Measurements from ENCODE around the gene MYO5A. TPM values are rescaled to one million over a fixed set of nuclear protein-coding genes. Genes with fewer than 3 reads are reported as not detected.
"Not testable (repeated sequence)": the region's sequence is repeated elsewhere in the genome, so short reads cannot be mapped to it uniquely, and the experiment has no call there.

Gene MYO5A
- total RNA-seq, 2 experiments from 2014 or later, result 30.3 to 43.2 TPM

DNA sequence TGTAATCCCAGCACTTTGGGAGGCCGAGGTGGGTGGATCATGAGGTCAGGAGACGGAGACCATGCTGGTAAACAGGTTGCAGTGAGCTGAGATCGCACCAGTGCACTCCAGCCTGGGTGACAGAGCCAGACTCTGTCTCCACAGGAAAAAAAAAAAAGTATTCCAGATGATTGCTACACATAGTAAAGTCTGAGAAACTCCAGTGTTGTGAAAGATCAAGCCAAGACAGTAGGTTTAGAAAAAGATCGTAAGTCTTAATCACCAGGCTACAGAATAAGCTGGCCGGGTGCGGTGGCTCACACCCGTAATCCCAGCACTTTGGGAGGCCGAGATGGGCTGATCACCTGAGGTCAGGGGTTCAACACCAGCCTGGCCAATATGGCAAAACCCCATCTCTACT, 15.8 kb downstream of the MYO5A start:
- H3K4me3 Mint-ChIP-seq; DNase-seq; H3K4me1 Mint-ChIP-seq; H3K9me3 Mint-ChIP-seq (ENCODE audit: low read depth); H3K27ac Mint-ChIP-seq; H3K27me3 Mint-ChIP-seq; ATAC-seq; H3K36me3 Mint-ChIP-seq: not testable (repeated sequence)
- CTCF ChIA-PET, result interaction anchor here (1.4 kb wide), 1 partner anchor 222 kb away, joined by 3 read pairs; no protein-coding TSS in a partner anchor

DNA sequence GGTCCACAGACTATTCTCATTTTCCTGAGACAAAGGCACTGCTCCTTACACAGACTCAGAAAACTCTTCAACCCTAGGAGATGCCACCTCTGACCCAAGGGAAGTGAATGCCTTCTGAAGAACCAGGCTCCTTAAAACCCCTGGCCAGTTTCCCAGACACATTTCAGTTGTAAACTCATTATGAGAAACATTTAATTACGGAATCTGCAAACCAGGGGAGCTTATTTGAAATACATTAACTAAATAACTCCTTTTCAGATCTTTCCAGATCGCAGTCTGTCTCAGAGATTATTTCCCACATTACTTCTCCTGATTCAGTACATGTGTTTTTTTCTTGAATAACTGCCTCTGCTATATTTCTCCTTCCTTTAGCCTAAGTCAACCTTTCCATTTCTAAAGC, 17.6 kb downstream of the MYO5A start:
- Mint-ChIP-seq H3K4me1 (peaks cover 1% of the 10 kb centered on the region), H3K9me3 (ENCODE audit: low read depth) (no peaks in the 10 kb centered on the region), H3K27ac (no peak overlapping the region), H3K27me3 (no peaks in the 10 kb centered on the region), H3K36me3 (no peaks in the 10 kb centered on the region), H3K4me3 (no peak overlapping the region)
- CTCF ChIA-PET, result no interaction called here
- DNase-seq (no peak), ATAC-seq (no peak)

DNA sequence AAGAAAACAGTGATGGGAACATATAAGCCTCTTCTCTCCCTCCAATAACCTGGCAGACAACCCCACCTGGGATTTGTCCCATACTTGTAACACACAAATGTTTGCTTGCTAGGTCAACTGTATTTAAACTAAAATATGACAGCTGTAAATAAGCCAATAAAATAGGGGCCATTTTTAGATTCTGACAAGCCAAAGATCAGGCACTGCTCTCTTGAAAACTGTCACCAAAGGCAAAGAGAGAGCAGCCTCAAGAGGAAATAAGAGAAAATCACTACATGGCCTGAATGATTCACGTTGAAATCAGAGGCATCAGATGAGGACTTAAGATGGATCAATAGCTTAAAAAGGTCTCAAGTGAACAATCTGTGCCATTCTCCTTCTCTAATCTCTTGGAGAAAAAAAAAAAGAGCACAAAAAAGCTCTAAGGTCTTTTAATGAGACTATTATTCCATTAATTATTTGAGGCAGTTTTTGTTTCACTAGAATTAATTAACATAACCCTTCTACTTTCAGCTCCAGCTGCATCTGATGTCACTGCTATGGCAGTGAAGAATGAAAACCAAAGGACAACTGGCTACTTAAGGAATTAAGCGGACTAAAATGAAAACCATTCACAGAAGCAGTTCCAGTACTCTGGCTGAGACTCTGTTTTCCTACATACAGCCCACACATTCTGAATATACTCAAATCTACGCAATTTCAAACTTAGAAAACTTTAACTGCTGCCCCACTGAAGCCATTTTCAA, 19.0 kb downstream of the MYO5A start:
- no peaks in the 10 kb centered on the region for H3K9me3 Mint-ChIP-seq (ENCODE audit: low read depth)
- CTCF ChIA-PET, result interaction anchor here (1.4 kb wide), 1 partner anchor 43 kb away, joined by 3 read pairs; no protein-coding TSS in a partner anchor
- no peak overlapping the region for H3K27ac Mint-ChIP-seq

DNA sequence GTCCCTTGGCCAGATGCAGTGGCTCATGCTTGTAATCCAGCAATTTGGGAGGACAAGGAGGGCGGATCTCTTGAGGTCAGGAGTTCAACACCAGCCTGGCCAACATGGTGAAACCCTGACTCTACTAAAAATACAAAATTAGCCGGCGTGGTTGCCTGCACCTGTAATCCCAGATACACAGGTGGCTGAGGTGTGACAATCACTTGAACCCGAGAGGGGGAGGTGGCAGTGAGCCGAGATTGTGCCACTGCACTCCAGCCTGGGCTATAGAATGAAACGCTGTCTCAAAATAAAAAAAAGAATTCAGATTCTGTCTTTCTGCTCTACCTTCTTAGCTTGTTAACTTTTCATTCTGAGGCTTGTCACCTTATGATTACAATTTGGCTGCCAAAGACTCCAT, 22.1 kb downstream of the MYO5A start:
- ATAC-seq (no peak), DNase-seq (no peak)
- no peaks in the 10 kb centered on the region for H3K9me3 Mint-ChIP-seq (ENCODE audit: low read depth)
- H3K27ac Mint-ChIP-seq, result no peak overlapping the region
- peaks cover 13% of the 10 kb centered on the region for H3K4me1 Mint-ChIP-seq
- H3K4me3 Mint-ChIP-seq, result no peak overlapping the region
- no peaks in the 10 kb centered on the region for H3K27me3 Mint-ChIP-seq
- peaks cover 4% of the 10 kb centered on the region for H3K36me3 Mint-ChIP-seq
- CTCF ChIA-PET, result interaction anchor here (1.0 kb wide), 1 partner anchor 20 kb away, joined by 3 read pairs; no protein-coding TSS in a partner anchor

More for the DNA sequence above, 19.0 kb downstream of the MYO5A start:
- peaks cover 1% of the 10 kb centered on the region for H3K4me1 Mint-ChIP-seq
- DNase-seq (no peak), ATAC-seq (no peak)
- H3K4me3 Mint-ChIP-seq, result no peak overlapping the region
- no peaks in the 10 kb centered on the region for H3K36me3 Mint-ChIP-seq
- H3K27me3 Mint-ChIP-seq, result no peaks in the 10 kb centered on the region

DNA sequence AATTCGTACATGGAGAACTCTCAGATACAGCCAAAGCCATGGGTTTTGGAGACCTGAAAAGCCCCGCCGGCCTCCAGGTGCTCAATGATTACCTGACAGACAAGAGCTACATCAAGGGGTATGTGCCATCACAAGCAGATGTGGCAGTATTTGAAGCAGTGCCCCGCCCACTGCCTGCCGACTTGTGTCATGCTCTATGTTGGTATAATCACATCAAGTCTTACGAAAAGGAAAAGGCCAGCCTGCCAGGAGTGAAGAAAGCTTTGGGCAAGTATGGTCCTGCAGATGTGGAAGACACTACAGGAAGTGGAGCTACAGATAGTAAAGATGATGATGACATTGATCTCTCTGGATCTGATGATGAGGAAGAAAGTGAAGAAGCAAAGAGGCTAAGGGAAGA, 23.5 kb downstream of the MYO5A start:
- DNase-seq, result no peak
- Mint-ChIP-seq H3K9me3 (ENCODE audit: low read depth) (no peaks in the 10 kb centered on the region), H3K27me3 (no peaks in the 10 kb centered on the region), H3K4me3 (no peak overlapping the region), H3K27ac (no peak overlapping the region), H3K4me1 (peaks cover 11% of the 10 kb centered on the region), H3K36me3 (peaks cover 4% of the 10 kb centered on the region)
- no peak for ATAC-seq
- CTCF ChIA-PET, result interaction anchor here (0.7 kb wide), 1 partner anchor 243 kb away, joined by 3 read pairs; no protein-coding TSS in a partner anchor

DNA sequence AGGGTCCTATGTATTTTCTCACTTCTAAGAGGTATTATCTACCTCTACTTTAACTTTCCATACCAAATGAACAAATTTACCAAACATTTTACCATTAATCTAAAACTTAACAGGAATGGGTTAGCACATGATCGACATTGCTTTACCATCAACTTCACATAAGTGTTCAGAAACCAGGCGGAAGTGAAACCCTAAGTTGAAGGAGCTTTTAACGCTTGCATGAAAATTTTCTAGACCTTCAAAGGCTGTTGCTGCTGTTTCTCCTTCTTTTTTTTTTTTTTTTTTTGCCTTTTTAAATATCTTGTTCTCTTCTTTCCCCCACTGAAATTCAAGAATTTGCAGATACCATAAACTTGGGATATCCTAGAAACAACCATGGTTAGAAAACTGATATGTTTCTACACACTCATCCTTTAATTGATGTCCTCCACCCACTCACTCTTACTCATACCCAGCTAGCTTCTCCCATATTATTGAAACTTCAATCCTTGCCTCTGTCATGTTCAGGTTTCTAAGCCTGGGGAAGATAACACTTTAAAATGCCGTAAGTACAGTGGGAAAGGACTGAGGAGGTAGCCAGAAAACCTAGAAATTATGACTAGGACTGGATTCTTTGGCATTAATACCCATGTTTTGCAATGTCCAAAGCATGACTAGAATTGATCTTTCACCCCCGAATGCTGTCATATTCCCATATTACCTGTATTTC, 24.7 kb downstream of the MYO5A start:
- peak overlapping the region; percentile 65 for H3K27ac Mint-ChIP-seq
- no peak for DNase-seq
- CTCF ChIA-PET, result interaction anchor here (0.6 to 1.2 kb wide), 3 partner anchors 11 to 36 kb away, joined by 3 to 4 read pairs (median 3); no protein-coding TSS in a partner anchor
- H3K27me3 Mint-ChIP-seq, result no peaks in the 10 kb centered on the region
- no peak overlapping the region for H3K4me3 Mint-ChIP-seq
- H3K36me3 Mint-ChIP-seq, result peaks cover 4% of the 10 kb centered on the region
- H3K4me1 Mint-ChIP-seq, result peaks cover 11% of the 10 kb centered on the region
- no peak for ATAC-seq
- H3K9me3 Mint-ChIP-seq (ENCODE audit: low read depth), result no peaks in the 10 kb centered on the region

DNA sequence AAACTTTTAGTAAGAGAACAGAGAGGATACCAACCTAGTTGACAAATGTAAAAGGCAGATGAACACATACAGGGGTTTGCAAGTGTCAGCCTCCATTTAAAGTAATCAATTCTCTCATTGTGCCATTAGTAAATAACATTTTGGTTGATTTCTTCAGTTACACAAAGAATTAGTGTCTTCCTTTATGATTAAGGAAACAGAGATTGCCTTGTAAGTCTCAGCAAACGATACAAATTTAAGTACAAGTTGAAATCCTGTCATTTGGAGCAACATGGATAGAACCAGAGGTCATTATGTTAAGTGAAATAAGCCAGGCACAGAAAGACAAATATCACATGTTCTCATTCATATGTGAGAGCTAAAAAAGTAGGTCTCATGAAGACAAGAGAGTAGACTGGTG, 26.1 kb downstream of the MYO5A start:
- ATAC-seq, result no peak
- Mint-ChIP-seq H3K27me3 (no peaks in the 10 kb centered on the region), H3K9me3 (ENCODE audit: low read depth) (no peaks in the 10 kb centered on the region), H3K27ac (no peak overlapping the region), H3K4me3 (no peak overlapping the region), H3K4me1 (peaks cover 11% of the 10 kb centered on the region), H3K36me3 (peaks cover 4% of the 10 kb centered on the region)
- CTCF ChIA-PET, result no interaction called here
- DNase-seq, result no peak

DNA sequence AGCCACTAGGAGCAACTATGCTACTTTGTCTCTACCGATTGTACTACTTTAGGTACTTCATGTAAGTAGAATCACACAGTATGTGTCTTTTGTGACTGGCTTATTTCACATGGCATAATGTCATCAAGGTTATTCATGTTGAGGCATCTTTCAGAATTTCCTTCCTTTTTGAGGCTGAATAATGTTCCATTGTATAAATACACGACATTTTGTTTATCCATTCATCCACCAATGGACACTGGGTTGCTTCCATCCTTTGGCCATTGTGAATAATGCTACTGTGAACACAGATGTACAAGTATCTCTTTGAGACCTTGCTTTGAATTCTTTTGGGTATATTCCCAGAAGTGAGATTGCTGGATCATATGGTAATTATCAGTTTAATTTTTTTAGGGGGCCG, 29.2 kb downstream of the MYO5A start:
- Mint-ChIP-seq H3K9me3 (ENCODE audit: low read depth) (no peaks in the 10 kb centered on the region), H3K36me3 (peaks cover 4% of the 10 kb centered on the region), H3K4me3 (no peak overlapping the region), H3K27ac (no peak overlapping the region), H3K27me3 (no peaks in the 10 kb centered on the region), H3K4me1 (peaks cover 23% of the 10 kb centered on the region)
- CTCF ChIA-PET, result interaction anchor here (1.5 kb wide), 1 partner anchor 9 kb away, joined by 3 read pairs; no protein-coding TSS in a partner anchor
- DNase-seq, result no peak
- no peak for ATAC-seq

DNA sequence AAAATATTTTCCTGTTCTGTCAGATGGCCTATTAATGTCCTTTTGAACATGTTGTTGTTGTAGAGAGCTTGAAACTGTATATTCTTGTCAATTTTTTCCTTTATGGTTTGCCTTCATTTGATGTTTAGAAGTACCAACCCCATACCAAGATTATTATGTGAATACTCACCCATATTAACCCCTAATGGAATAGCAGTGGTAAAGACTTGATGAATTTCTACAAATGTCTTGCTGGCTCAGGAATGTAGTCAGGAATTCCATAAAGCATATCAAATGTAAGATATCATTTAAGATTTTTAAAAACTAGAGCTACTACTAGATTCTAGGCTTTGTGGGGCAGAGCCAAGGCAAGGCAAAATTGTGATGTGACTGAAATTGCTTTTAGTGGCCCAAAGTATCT, 30.0 kb downstream of the MYO5A start:
- ATAC-seq (no peak), DNase-seq (no peak)
- Mint-ChIP-seq H3K36me3 (peaks cover 4% of the 10 kb centered on the region), H3K27me3 (no peaks in the 10 kb centered on the region), H3K4me1 (peaks cover 16% of the 10 kb centered on the region), H3K9me3 (ENCODE audit: low read depth) (no peaks in the 10 kb centered on the region), H3K27ac (no peak overlapping the region), H3K4me3 (no peak overlapping the region)
- CTCF ChIA-PET, result interaction anchor here (1.5 kb wide), 1 partner anchor 10 kb away, joined by 3 read pairs; no protein-coding TSS in a partner anchor

DNA sequence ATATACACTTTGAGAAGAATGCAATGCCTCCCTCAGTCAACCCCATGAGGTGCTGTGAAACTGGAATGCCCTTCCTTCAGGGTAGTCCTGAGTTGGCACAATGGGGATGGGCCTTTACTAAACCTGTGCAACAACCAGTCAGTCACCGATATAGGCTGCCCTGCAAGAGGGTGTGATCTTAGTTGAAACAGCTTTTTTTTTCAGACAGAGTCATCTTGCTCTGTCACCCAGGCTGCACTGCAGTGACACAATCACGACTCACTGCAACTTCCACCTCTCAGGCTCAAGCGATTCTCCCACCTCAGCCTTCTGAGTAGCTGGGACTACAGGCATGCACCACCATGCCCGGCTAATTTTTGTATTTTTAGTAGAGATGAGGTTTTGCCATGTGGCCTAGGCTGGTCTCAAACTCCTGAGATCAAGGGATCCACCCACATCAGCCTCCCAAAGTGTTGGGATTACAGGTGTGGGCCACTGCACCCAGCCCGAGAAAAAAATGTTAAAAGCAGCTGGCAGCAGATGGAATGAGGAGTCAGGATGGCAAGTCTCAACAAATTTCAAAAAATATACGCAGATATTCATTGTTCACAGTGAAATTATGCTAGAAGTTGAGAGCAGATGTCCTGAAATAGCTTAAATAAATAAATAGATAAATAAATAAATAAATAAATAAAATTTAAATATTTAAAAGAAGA, 31.8 kb downstream of the MYO5A start:
- Mint-ChIP-seq H3K4me1 (peaks cover 11% of the 10 kb centered on the region), H3K4me3 (no peak overlapping the region)
- CTCF ChIA-PET, result interaction anchor here (1.3 kb wide), 1 partner anchor 33 kb away, joined by 3 read pairs; no protein-coding TSS in a partner anchor

DNA sequence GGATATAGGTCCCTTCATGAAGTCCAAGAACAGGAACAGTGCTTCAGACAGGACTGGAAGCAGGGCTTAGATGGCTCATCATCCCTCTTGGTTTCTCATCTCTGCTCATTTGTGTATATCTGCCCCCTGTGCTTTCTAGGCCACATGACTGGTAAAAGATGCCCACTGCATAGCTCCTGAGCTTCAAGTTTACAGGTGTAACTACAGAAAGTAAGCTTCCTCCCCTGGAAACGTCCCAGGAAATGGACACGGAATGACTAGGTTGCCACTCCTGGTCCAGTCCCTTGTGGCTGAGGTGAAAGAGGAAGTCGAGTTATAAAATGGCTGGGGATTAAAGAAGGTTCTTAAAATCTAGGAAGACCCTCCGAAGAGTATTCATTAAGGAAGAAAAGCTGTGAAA, 32.5 kb downstream of the MYO5A start:
- Mint-ChIP-seq H3K4me1 (peaks cover 11% of the 10 kb centered on the region), H3K9me3 (ENCODE audit: low read depth) (no peaks in the 10 kb centered on the region), H3K27me3 (no peaks in the 10 kb centered on the region), H3K27ac (no peak overlapping the region), H3K36me3 (no peaks in the 10 kb centered on the region), H3K4me3 (no peak overlapping the region)
- DNase-seq (no peak), ATAC-seq (no peak)
- CTCF ChIA-PET, result interaction anchor here (0.8 to 1.3 kb wide), 2 partner anchors 33 to 68 kb away, joined by 3 read pairs; no protein-coding TSS in a partner anchor

More for the DNA sequence above, 31.8 kb downstream of the MYO5A start:
- H3K27ac Mint-ChIP-seq, result no peak overlapping the region
- no peaks in the 10 kb centered on the region for H3K9me3 Mint-ChIP-seq (ENCODE audit: low read depth)
- H3K36me3 Mint-ChIP-seq, result peaks cover 2% of the 10 kb centered on the region
- DNase-seq, result no peak
- peak; percentile 65 for ATAC-seq
- H3K27me3 Mint-ChIP-seq, result no peaks in the 10 kb centered on the region

DNA sequence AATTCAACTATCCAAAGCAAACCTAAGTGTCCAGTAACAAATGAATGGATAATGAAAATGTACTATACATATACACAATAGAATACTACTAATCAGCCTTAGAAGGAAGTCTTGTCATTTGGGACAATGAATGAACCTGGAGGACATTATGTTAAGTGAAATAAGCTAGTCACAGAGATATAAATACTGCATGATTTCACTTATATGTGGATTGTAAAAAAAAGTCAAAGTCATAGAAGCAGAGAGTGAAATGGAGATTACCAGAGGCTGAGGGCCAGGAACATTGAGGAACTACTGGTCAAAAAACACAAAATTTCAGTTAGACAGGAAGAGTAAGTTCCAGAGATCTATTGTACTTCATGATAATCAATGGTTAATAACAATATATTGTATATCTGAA, 33.6 kb downstream of the MYO5A start:
- Mint-ChIP-seq H3K4me1 (peaks cover 11% of the 10 kb centered on the region), H3K36me3 (no peaks in the 10 kb centered on the region), H3K9me3 (ENCODE audit: low read depth) (no peaks in the 10 kb centered on the region), H3K27me3 (no peaks in the 10 kb centered on the region), H3K27ac (no peak overlapping the region), H3K4me3 (no peak overlapping the region)
- ATAC-seq (no peak), DNase-seq (no peak)
- CTCF ChIA-PET, result no interaction called here

DNA sequence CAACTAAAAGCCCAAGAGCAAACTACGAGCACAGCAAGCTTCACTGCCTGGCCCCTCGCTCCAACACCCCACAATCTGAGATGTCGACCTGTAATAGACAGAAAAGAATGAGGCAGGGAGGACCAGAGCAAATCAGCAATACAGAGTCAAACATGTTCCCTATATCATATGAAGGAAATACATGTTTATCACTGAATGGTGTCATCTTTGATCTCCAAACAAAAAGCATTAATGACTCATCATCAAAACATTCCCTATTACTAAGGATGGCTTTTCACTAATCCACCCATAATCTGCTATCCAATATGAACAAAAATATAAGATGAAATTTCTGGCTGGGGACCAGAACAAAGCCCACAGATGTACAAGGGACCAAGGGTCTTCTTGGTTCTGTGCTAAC, 34.7 kb downstream of the MYO5A start:
- no peaks in the 10 kb centered on the region for H3K9me3 Mint-ChIP-seq (ENCODE audit: low read depth)
- DNase-seq, result no peak
- no peak overlapping the region for H3K4me3 Mint-ChIP-seq
- peaks cover 14% of the 10 kb centered on the region for H3K4me1 Mint-ChIP-seq
- H3K27ac Mint-ChIP-seq, result no peak overlapping the region
- no peaks in the 10 kb centered on the region for H3K27me3 Mint-ChIP-seq
- CTCF ChIA-PET, result no interaction called here
- no peak for ATAC-seq
- H3K36me3 Mint-ChIP-seq, result peaks cover under 1% of the 10 kb centered on the region

Data from activated CD8-positive, alpha-beta memory T cell treated with anti-CD3 and anti-CD28 coated beads, Interleukin-2, amount 10 ng/mL, durations not matched to agents 7 days and 5 days (primary cell).